HepG2 (cell line): ENCODE results near the gene PRR11. TPM values are rescaled to one million over a fixed set of nuclear protein-coding genes. Genes with fewer than 3 reads are reported as not detected.

Experiments
- ARNT2 ChIP-seq: sonication (generic); formaldehyde crosslinking; IDR thresholded peaks from 2 replicates; pipeline ENCODE4 v1.8.0; 2022; ENCODE audit warnings: mild to moderate bottlenecking, low read depth, missing genetic modification reagents, moderate library complexity
- BHLHE40 ChIP-seq: IDR thresholded peaks from 2 replicates; pipeline ENCODE4 v1.6.1; 2011; ENCODE audit warnings: low read length, improper control_type of control experiment
- HES4 ChIP-seq: sonication (generic); formaldehyde crosslinking; IDR thresholded peaks from 2 replicates; pipeline ENCODE4 v1.9.0; 2021; ENCODE audit warnings: mild to moderate bottlenecking, missing genetic modification reagents, borderline replicate concordance
- HMGXB4 ChIP-seq, 2 experiments: sonication (generic) in 1 of 2; formaldehyde crosslinking in 1 of 2; IDR thresholded peaks; 2 replicates each; pipeline versions ENCODE4 v1.4.0 to v1.6.1; 2018 to 2020; ENCODE audit warnings: missing genetic modification reagents in 2 of 2, borderline replicate concordance in 1 of 2, low read depth in 1 of 2, mild to moderate bottlenecking in 1 of 2, missing biosample characterization in 1 of 2
- JUNB ChIP-seq: sonication (generic); formaldehyde crosslinking; IDR thresholded peaks from 2 replicates; pipeline ENCODE4 v1.8.0; 2022; ENCODE audit warnings: missing genetic modification reagents, mild to moderate bottlenecking, borderline replicate concordance
- MATR3 ChIP-seq: sonication (generic); formaldehyde crosslinking; IDR thresholded peaks from 2 replicates; pipeline ENCODE4 v1.4.0; 2020; ENCODE audit warnings: missing genetic modification reagents
- MXD3 ChIP-seq: IDR thresholded peaks from 2 replicates; pipeline ENCODE4 v1.6.1; 2016; ENCODE audit warnings: mild to moderate bottlenecking, missing biosample characterization, missing genetic modification reagents
- POLR2AphosphoS5 ChIP-seq: IDR thresholded peaks from 2 replicates; pipeline ENCODE4 v1.6.1; 2012; ENCODE audit warnings: low read depth, low read length
- RELA ChIP-seq: sonication (generic); formaldehyde crosslinking; IDR thresholded peaks from 2 replicates; pipeline ENCODE4 v1.4.0; 2020; ENCODE audit warnings: missing genetic modification reagents
- SKI ChIP-seq: fragments of 450-650 bp; IDR thresholded peaks from one replicate; pipeline ENCODE4 v1.6.1; 2018; ENCODE audit warnings: mild to moderate bottlenecking; ENCODE audit not compliant: partially characterized antibody
- TEAD2 ChIP-seq: sonication (generic); formaldehyde crosslinking; IDR thresholded peaks from 2 replicates; pipeline ENCODE4 v1.9.0; 2021; ENCODE audit warnings: missing genetic modification reagents
- TERF1 ChIP-seq: sonication (generic); formaldehyde crosslinking; IDR thresholded peaks from 2 replicates; pipeline ENCODE4 v1.8.0; 2022; ENCODE audit warnings: mild to moderate bottlenecking, missing genetic modification reagents, moderate library complexity
- THAP7 ChIP-seq: sonication (generic); formaldehyde crosslinking; IDR thresholded peaks from 2 replicates; pipeline ENCODE4 v1.8.1; 2023; ENCODE audit warnings: mild to moderate bottlenecking, missing genetic modification reagents
- THAP8 ChIP-seq: sonication (generic); formaldehyde crosslinking; IDR thresholded peaks from 2 replicates; pipeline ENCODE4 v1.5.1; 2020; ENCODE audit warnings: missing genetic modification reagents, mild to moderate bottlenecking, borderline replicate concordance
- TSC22D2 ChIP-seq: sonication (generic); formaldehyde crosslinking; IDR thresholded peaks from 2 replicates; pipeline ENCODE4 v1.5.1; 2020; ENCODE audit warnings: missing genetic modification reagents, mild to moderate bottlenecking, borderline replicate concordance
- YEATS4 ChIP-seq: sonication (generic); formaldehyde crosslinking; IDR thresholded peaks from 2 replicates; pipeline ENCODE4 v1.4.0; 2020; ENCODE audit warnings: missing genetic modification reagents, borderline replicate concordance
- ZFP36L2 ChIP-seq: sonication (generic); formaldehyde crosslinking; IDR thresholded peaks from 2 replicates; pipeline ENCODE4 v1.4.0; 2020; ENCODE audit warnings: missing genetic modification reagents
- ZFP37 ChIP-seq: sonication (generic); formaldehyde crosslinking; IDR thresholded peaks from 2 replicates; pipeline ENCODE4 v1.4.0; 2020; ENCODE audit warnings: missing genetic modification reagents, borderline replicate concordance
- ZNF30 ChIP-seq: sonication (generic); formaldehyde crosslinking; IDR thresholded peaks from 2 replicates; pipeline ENCODE4 v1.5.0; 2020; ENCODE audit warnings: mild to moderate bottlenecking, missing genetic modification reagents
- ZNF432 ChIP-seq: sonication (generic); formaldehyde crosslinking; IDR thresholded peaks from 2 replicates; pipeline ENCODE4 v1.5.0; 2020; ENCODE audit warnings: missing genetic modification reagents, mild to moderate bottlenecking, borderline replicate concordance
- ZNF747 ChIP-seq: sonication (generic); formaldehyde crosslinking; IDR thresholded peaks from 2 replicates; pipeline ENCODE4 v1.8.1; 2023; ENCODE audit warnings: missing genetic modification reagents, mild to moderate bottlenecking, borderline replicate concordance
- ZNF775 ChIP-seq: sonication (generic); formaldehyde crosslinking; IDR thresholded peaks from 2 replicates; pipeline ENCODE4 v1.4.0; 2020; ENCODE audit warnings: missing genetic modification reagents, mild to moderate bottlenecking, moderate library complexity, borderline replicate concordance
- ZNF83 ChIP-seq: sonication (generic); formaldehyde crosslinking; IDR thresholded peaks from 2 replicates; pipeline ENCODE4 v1.4.0; 2020; ENCODE audit warnings: missing genetic modification reagents, mild to moderate bottlenecking, borderline replicate concordance
- polyA plus RNA-seq, 8 experiments: library from polyadenylated mRNA; depleted of rRNA in 3 of 8; stranded (reverse) in 7 of 8; unstranded in 1 of 8; fragments of >200 nt; fragmentation: Illumina TruSeq in 4 of 8; extraction: Trizol in 4 of 8; gene quantifications; 2 replicates each; pipeline versions ENCODE4 v1.2.1 to v1.2.3, GENCODE V29; 2011 to 2016; ENCODE audit warnings: low read depth in 4 of 8, missing spikeins in 1 of 8, mixed read lengths in 1 of 8; ENCODE audit not compliant: insufficient read depth in 1 of 8
- total RNA-seq, 5 experiments: library from RNA; depleted of rRNA; stranded (reverse); fragments of >200 nt; fragmentation: Illumina TruSeq; extraction: Trizol; gene quantifications; 2 replicates each; pipeline ENCODE4 v1.2.3, GENCODE V29; 2016; ENCODE audit warnings: low read depth in 1 of 5

Gene PRR11
- total and polyA plus RNA-seq, 2 of the 13 experiments (the other 11 are each of a cell fraction or from before 2014, with no cell fraction given), result 35.7 to 39.2 TPM

GRCh38 chr17:59154292-59154720, 1.2 kb upstream of the PRR11 start (continued):
- no peak for TF ChIP-seq MXD3 (CRISPR knock-in tag)
- no peak for TF ChIP-seq ZNF775 (CRISPR knock-in tag)
- no peak for TF ChIP-seq BHLHE40
- no peak for TF ChIP-seq TERF1 (CRISPR knock-in tag)
- TF ChIP-seq ZNF30 (CRISPR knock-in tag), result no peak
- TF ChIP-seq TEAD2 (CRISPR knock-in tag), result no peak
- TF ChIP-seq THAP7 (CRISPR knock-in tag), result no peak
- 0 out of 2 replicates have a peak, but pooled peaks have one; percentile 8 for TF ChIP-seq RELA (CRISPR knock-in tag)
- TF ChIP-seq THAP8 (CRISPR knock-in tag), result no peak
- TF ChIP-seq ZNF83 (CRISPR knock-in tag), result no peak
- no peak for TF ChIP-seq ZNF747 (CRISPR knock-in tag)
- TF ChIP-seq ARNT2, result no peak
- TF ChIP-seq HES4, result 0 out of 2 replicates have a peak, but pooled peaks have one; percentile 53
- TF ChIP-seq HMGXB4 (CRISPR knock-in tag; IDR thresholded peaks at IDR 0.05; ENCODE audit: borderline replicate concordance in 1 of 2, low read depth in 1 of 2), result no peak; a peak in 1 of 4 replicates
- TF ChIP-seq ZNF432 (CRISPR knock-in tag), result no peak
- no peak; the same call in 1 of the 2 replicates for TF ChIP-seq POLR2AphosphoS5
- TF ChIP-seq YEATS4, result no peak; the same call in 1 of the 2 replicates
- TF ChIP-seq ZFP37 (CRISPR knock-in tag), result 0 out of 2 replicates have a peak, but pooled peaks have one; percentile 32
- TF ChIP-seq MATR3 (CRISPR knock-in tag), result no peak
- no peak for TF ChIP-seq SKI
- TF ChIP-seq ZFP36L2, result no peak
- no peak for TF ChIP-seq TSC22D2
- TF ChIP-seq JUNB (CRISPR knock-in tag), result no peak
